ENCODE data around the gene SIPA1L3.

Gene SIPA1L3

DNA sequence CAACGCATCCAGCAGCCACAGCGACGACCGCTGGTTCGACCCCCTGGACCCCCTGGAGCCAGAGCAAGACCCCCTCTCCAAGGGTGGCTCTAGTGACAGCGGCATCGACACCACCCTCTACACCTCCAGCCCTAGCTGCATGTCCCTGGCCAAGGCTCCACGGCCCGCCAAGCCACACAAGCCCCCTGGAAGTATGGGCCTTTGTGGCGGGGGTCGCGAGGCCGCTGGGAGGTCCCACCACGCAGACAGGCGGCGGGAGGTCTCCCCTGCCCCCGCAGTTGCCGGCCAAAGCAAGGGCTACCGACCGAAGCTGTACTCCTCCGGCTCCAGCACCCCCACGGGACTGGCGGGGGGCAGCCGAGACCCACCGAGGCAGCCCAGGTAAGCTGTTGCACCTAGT is 257.5 kb downstream of the SIPA1L3 start:
- peaks cover 26% of the 10 kb centered on the region for H3K36me3 ChIP-seq (ENCODE audit: insufficient read depth, insufficient read length, low read length)
- no peak overlapping the region for H3K9ac ChIP-seq (ENCODE audit: insufficient read length, low read depth)
- H3K27me3 ChIP-seq (ENCODE audit: insufficient read depth, insufficient read length) = no peaks in the 10 kb centered on the region
- no peaks in the 10 kb centered on the region for H3K4me1 ChIP-seq (ENCODE audit: insufficient read depth, insufficient read length)
- no peak for DNase-seq (ENCODE audit: low read depth, low spot score)
- H3K9me3 ChIP-seq (ENCODE audit: insufficient read depth, low read length) = peaks cover 11% of the 10 kb centered on the region; the same call in 1 of the 2 replicates
- H3K4me3 ChIP-seq (ENCODE audit: insufficient read length, low read depth) = no peak overlapping the region
- TF ChIP-seq SUZ12 (IDR thresholded peaks at IDR 0.05; ENCODE audit: extremely low read depth, insufficient read depth, insufficient read length) (no peak), ZNF274 (IDR thresholded peaks at IDR 0.05; ENCODE audit: low read depth, low read length) (no peak), YY1 (IDR thresholded peaks at IDR 0.05; ENCODE audit: insufficient read depth, insufficient read length) (no peak)

- peaks cover 26% of the 10 kb centered on the region for H3K36me3 ChIP-seq (ENCODE audit: insufficient read depth, insufficient read length, low read length)
- H3K4me3 ChIP-seq (ENCODE audit: insufficient read length, low read depth) = no peak overlapping the region
- H3K9ac ChIP-seq (ENCODE audit: insufficient read length, low read depth) = no peak overlapping the region
- no peak for TF ChIP-seq SUZ12 (IDR thresholded peaks at IDR 0.05; ENCODE audit: extremely low read depth, insufficient read depth, insufficient read length)
- no peak for TF ChIP-seq YY1 (IDR thresholded peaks at IDR 0.05; ENCODE audit: insufficient read depth, insufficient read length)
- TF ChIP-seq ZNF274 (IDR thresholded peaks at IDR 0.05; ENCODE audit: low read depth, low read length) = no peak
- H3K9me3 ChIP-seq (ENCODE audit: insufficient read depth, low read length) = peaks cover 11% of the 10 kb centered on the region; the same call in 1 of the 2 replicates
- H3K4me1 ChIP-seq (ENCODE audit: insufficient read depth, insufficient read length) = no peaks in the 10 kb centered on the region
- H3K27me3 ChIP-seq (ENCODE audit: insufficient read depth, insufficient read length) = no peaks in the 10 kb centered on the region
- DNase-seq (ENCODE audit: low read depth, low spot score) = no peak
These were observed 258.3 kb downstream of the SIPA1L3 start for GRCh38 chr19:38165335-38165734.

- TF ChIP-seq SUZ12 (IDR thresholded peaks at IDR 0.05; ENCODE audit: extremely low read depth, insufficient read depth, insufficient read length) = no peak
- no peak for TF ChIP-seq YY1 (IDR thresholded peaks at IDR 0.05; ENCODE audit: insufficient read depth, insufficient read length)
- no peak for TF ChIP-seq ZNF274 (IDR thresholded peaks at IDR 0.05; ENCODE audit: low read depth, low read length)
- peaks cover 2% of the 10 kb centered on the region for H3K4me1 ChIP-seq (ENCODE audit: insufficient read depth, insufficient read length)
- no peaks in the 10 kb centered on the region for H3K9me3 ChIP-seq (ENCODE audit: insufficient read depth, low read length)
- H3K4me3 ChIP-seq (ENCODE audit: insufficient read length, low read depth) = no peak overlapping the region
- peaks cover 13% of the 10 kb centered on the region for H3K36me3 ChIP-seq (ENCODE audit: insufficient read depth, insufficient read length, low read length)
- no peaks in the 10 kb centered on the region for H3K27me3 ChIP-seq (ENCODE audit: insufficient read depth, insufficient read length)
- H3K9ac ChIP-seq (ENCODE audit: insufficient read length, low read depth) = no peak overlapping the region
- DNase-seq (ENCODE audit: low read depth, low spot score) = no peak
These were observed 261.6 kb downstream of the SIPA1L3 start for GRCh38 chr19:38168637-38169036.

DNA sequence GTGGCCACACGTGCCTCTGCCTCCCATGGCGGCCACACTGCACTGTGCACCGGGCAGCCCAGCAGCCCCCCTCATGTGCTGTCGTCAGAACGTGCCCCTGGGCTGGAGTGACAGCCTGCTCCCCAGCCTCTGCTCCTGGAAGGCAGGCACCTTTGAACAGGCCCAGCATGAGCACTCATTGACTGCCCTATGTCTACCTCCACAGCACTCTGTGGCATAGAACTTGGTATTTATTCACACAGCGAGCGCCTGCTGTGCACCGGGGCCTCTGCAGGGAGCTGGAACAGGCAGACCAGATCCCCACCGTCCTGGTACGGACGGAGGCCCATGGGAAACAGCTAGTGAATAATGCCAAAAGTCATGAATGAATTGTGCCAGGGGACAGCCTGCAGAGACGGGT is 263.3 kb downstream of the SIPA1L3 start:
- no peaks in the 10 kb centered on the region for H3K9me3 ChIP-seq (ENCODE audit: insufficient read depth, low read length)
- TF ChIP-seq ZNF274 (IDR thresholded peaks at IDR 0.05; ENCODE audit: low read depth, low read length) (no peak), YY1 (IDR thresholded peaks at IDR 0.05; ENCODE audit: insufficient read depth, insufficient read length) (no peak), SUZ12 (IDR thresholded peaks at IDR 0.05; ENCODE audit: extremely low read depth, insufficient read depth, insufficient read length) (no peak)
- H3K9ac ChIP-seq (ENCODE audit: insufficient read length, low read depth) = no peak overlapping the region
- peaks cover 8% of the 10 kb centered on the region for H3K36me3 ChIP-seq (ENCODE audit: insufficient read depth, insufficient read length, low read length)
- no peaks in the 10 kb centered on the region for H3K27me3 ChIP-seq (ENCODE audit: insufficient read depth, insufficient read length)
- DNase-seq (ENCODE audit: low read depth, low spot score) = no peak
- peaks cover 5% of the 10 kb centered on the region for H3K4me1 ChIP-seq (ENCODE audit: insufficient read depth, insufficient read length)
- H3K4me3 ChIP-seq (ENCODE audit: insufficient read length, low read depth) = no peak overlapping the region

GRCh38 chr19:38172001-38172400 is 265.0 kb downstream of the SIPA1L3 start:
- H3K36me3 ChIP-seq (ENCODE audit: insufficient read depth, insufficient read length, low read length) = peaks cover 8% of the 10 kb centered on the region

GRCh38 chr19:38173291-38174041 is 266.5 kb downstream of the SIPA1L3 start:
- DNase-seq (ENCODE audit: low read depth, low spot score) = no peak
- peaks cover 7% of the 10 kb centered on the region for H3K4me1 ChIP-seq (ENCODE audit: insufficient read depth, insufficient read length)
- H3K9ac ChIP-seq (ENCODE audit: insufficient read length, low read depth) = no peak overlapping the region
- TF ChIP-seq ZNF274 (IDR thresholded peaks at IDR 0.05; ENCODE audit: low read depth, low read length) = no peak
- no peak for TF ChIP-seq YY1 (IDR thresholded peaks at IDR 0.05; ENCODE audit: insufficient read depth, insufficient read length)
- TF ChIP-seq SUZ12 (IDR thresholded peaks at IDR 0.05; ENCODE audit: extremely low read depth, insufficient read depth, insufficient read length) = no peak
- no peak overlapping the region for H3K4me3 ChIP-seq (ENCODE audit: insufficient read length, low read depth)
- H3K27me3 ChIP-seq (ENCODE audit: insufficient read depth, insufficient read length) = no peaks in the 10 kb centered on the region
- H3K9me3 ChIP-seq (ENCODE audit: insufficient read depth, low read length) = no peaks in the 10 kb centered on the region
- H3K36me3 ChIP-seq (ENCODE audit: insufficient read depth, insufficient read length, low read length) = peaks cover 3% of the 10 kb centered on the region

More at GRCh38 chr19:38172001-38172400, 265.0 kb downstream of the SIPA1L3 start:
- H3K4me1 ChIP-seq (ENCODE audit: insufficient read depth, insufficient read length) = peaks cover 7% of the 10 kb centered on the region
- DNase-seq (ENCODE audit: low read depth, low spot score) = no peak
- H3K9me3 ChIP-seq (ENCODE audit: insufficient read depth, low read length) = no peaks in the 10 kb centered on the region
- no peaks in the 10 kb centered on the region for H3K27me3 ChIP-seq (ENCODE audit: insufficient read depth, insufficient read length)
- H3K9ac ChIP-seq (ENCODE audit: insufficient read length, low read depth) = no peak overlapping the region
- TF ChIP-seq YY1 (IDR thresholded peaks at IDR 0.05; ENCODE audit: insufficient read depth, insufficient read length) (no peak), SUZ12 (IDR thresholded peaks at IDR 0.05; ENCODE audit: extremely low read depth, insufficient read depth, insufficient read length) (no peak), ZNF274 (IDR thresholded peaks at IDR 0.05; ENCODE audit: low read depth, low read length) (no peak)
- H3K4me3 ChIP-seq (ENCODE audit: insufficient read length, low read depth) = no peak overlapping the region

GRCh38 chr19:38175422-38175821 is 268.4 kb downstream of the SIPA1L3 start:
- Histone ChIP-seq H3K4me1 (ENCODE audit: insufficient read depth, insufficient read length) (peaks cover 7% of the 10 kb centered on the region), H3K36me3 (ENCODE audit: insufficient read depth, insufficient read length, low read length) (peaks cover 3% of the 10 kb centered on the region), H3K27me3 (ENCODE audit: insufficient read depth, insufficient read length) (no peaks in the 10 kb centered on the region), H3K9me3 (ENCODE audit: insufficient read depth, low read length) (peaks cover 7% of the 10 kb centered on the region; the same call in 1 of the 2 replicates), H3K4me3 (ENCODE audit: insufficient read length, low read depth) (no peak overlapping the region), H3K9ac (ENCODE audit: insufficient read length, low read depth) (no peak overlapping the region)
- TF ChIP-seq SUZ12 (IDR thresholded peaks at IDR 0.05; ENCODE audit: extremely low read depth, insufficient read depth, insufficient read length) = no peak
- TF ChIP-seq ZNF274 (IDR thresholded peaks at IDR 0.05; ENCODE audit: low read depth, low read length) = no peak
- DNase-seq (ENCODE audit: low read depth, low spot score) = no peak
